Neuron (in vitro differentiated cells): Measurements from ENCODE around the gene MGST1.

Experiments used
- H2AFZ ChIP-seq: one replicate; pipeline ENCODE4 v1.6.1; 2013; ENCODE audit warnings: low read depth, mild to moderate bottlenecking, inconsistent platforms, low read length, moderate library complexity
- H3K27me3 ChIP-seq: one replicate; pipeline ENCODE4 v1.6.1; 2013; ENCODE audit warnings: low read length; ENCODE audit not compliant: insufficient read depth
- H3K36me3 ChIP-seq: one replicate; pipeline ENCODE4 v1.6.1; 2013; ENCODE audit warnings: low read length; ENCODE audit not compliant: insufficient read depth
- H3K4me1 ChIP-seq: one replicate; pipeline ENCODE4 v1.6.1; 2013; ENCODE audit warnings: low read length; ENCODE audit not compliant: insufficient read depth
- H3K4me3 ChIP-seq: 2 replicates; pipeline ENCODE4 v1.5.1; 2013; ENCODE audit warnings: mild to moderate bottlenecking, low read length, moderate library complexity
- H3K9me3 ChIP-seq: one replicate; pipeline ENCODE4 v1.6.1; 2013; ENCODE audit warnings: low read length

Gene MGST1, protein sequence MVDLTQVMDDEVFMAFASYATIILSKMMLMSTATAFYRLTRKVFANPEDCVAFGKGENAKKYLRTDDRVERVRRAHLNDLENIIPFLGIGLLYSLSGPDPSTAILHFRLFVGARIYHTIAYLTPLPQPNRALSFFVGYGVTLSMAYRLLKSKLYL

DNA sequence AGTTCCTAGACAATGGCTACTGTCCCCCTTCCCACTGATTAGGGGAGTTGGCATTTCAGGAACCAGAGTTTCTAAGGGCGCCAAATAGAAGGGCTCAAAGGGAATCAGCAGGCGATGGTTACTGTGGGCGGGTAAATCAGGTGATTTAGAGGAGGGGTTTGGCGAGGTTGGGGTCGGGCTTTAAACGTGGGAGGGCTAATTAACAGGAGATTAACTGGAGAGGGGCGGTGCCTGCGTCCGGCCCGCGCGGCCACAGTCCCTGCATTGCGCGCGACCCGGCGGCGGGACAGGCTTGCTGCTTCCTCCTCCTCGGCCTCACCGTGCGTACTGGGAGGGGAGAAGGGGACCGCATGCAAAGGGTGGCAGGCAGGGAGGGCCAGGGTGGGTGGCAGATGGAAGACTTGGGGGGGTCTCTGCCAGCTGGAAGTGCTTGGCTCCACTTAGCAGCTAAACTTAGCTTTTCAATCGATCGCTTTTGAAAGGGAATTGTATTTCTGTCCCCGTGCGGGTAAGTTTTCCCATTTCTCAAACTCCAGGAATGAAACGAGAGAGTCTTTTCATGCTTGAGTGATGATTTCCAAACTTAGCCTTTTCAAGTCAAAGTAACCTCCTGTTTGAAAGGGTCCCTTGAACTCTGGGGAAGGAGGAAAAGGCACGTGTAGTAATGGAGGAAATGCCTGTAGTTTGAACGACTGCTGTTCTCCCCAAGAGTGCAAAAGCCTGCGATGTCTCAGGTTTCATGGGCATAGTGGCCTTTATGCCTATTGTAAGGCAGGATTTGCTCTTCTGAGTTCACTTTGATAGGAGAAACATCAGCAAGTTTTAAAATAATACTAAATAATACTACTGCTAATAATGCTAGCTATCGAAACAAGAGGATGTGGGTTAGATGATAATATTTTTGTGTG lies at the start of gene MGST1:
Gene MGST1, plus strand, starts transcription at position 255 of the 908 bp plus-strand sequence. CDS start 6,608 bp downstream, outside the sequence.
- Histone ChIP-seq H3K27me3 (no peaks in the 10 kb centered on the region), H3K4me1 (peaks cover 28% of the 10 kb centered on the region), H2AFZ (peak within 1 kb of the TSS; percentile 65), H3K36me3 (no peaks in the 10 kb centered on the region), H3K9me3 (no peaks in the 10 kb centered on the region), H3K4me3 (peak within 1 kb of the TSS; percentile 52)

DNA sequence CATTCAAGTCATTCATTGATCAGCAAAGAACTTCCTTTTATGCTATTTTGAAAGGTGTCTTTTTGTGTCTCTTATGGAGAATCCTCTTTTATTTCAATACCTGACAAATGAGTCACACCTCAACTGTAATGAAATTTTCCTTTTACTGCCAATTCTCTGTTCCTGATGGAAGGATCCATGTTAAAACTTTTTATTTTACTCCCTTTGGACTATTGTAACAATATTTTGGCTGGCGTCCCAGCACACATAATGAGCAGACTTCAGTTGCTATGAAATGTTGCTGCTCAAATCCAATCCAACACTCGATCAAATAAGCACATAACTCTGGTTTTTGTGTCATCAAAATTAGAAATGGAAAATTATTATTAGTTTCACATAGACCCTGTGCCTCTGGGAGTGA lies 48.0 kb upstream of the MGST1 start:
- H2AFZ ChIP-seq, result no peak overlapping the region
- H3K27me3 ChIP-seq, result no peaks in the 10 kb centered on the region
- H3K36me3 ChIP-seq, result no peaks in the 10 kb centered on the region
- no peak overlapping the region for H3K4me3 ChIP-seq
- H3K4me1 ChIP-seq, result no peaks in the 10 kb centered on the region
- H3K9me3 ChIP-seq, result no peaks in the 10 kb centered on the region

DNA sequence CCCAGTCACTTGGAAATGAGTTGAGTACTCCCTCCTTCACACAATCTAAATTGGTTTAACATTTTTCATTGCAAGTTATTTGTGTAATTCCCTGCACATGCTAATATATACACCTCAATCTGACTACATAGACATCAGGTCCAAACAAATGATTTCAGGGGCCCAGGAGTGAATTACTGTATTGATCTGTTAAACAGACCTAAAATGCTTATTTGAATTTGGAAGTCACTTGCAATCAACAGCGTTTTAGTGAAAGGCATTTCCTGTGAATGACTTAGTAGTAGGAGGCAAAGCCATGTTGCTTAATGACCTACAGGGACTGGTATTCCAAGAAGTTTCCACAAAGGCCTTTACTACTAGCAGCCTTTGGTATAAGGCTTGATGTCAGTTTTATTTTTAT lies 47.3 kb upstream of the MGST1 start:
- H3K4me1 ChIP-seq, result no peaks in the 10 kb centered on the region
- no peak overlapping the region for H3K4me3 ChIP-seq
- H3K36me3 ChIP-seq, result no peaks in the 10 kb centered on the region
- H3K27me3 ChIP-seq, result no peaks in the 10 kb centered on the region
- H2AFZ ChIP-seq, result no peak overlapping the region
- no peaks in the 10 kb centered on the region for H3K9me3 ChIP-seq

DNA sequence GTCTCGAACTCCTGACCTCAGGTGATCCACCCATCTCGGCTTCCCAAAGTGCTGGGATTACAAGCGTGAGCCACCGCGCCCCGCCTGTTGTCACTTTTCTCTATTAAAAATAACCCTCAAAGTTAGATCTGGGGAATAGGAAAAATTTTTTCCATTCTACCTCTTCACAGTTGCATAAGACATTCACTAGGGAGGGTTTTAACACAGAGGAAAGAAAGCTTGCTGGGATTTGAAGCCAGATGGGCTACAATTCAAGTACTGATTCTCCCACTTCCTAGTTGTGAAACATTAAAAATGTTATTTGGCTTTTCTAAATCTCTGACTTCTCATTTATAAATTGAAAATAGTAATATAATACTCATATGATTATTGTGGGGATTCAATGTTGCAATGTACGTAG lies 46.7 kb upstream of the MGST1 start:
- Histone ChIP-seq H3K36me3 (no peaks in the 10 kb centered on the region), H3K4me1 (no peaks in the 10 kb centered on the region), H2AFZ (no peak overlapping the region), H3K4me3 (no peak overlapping the region), H3K9me3 (no peaks in the 10 kb centered on the region), H3K27me3 (no peaks in the 10 kb centered on the region)

DNA sequence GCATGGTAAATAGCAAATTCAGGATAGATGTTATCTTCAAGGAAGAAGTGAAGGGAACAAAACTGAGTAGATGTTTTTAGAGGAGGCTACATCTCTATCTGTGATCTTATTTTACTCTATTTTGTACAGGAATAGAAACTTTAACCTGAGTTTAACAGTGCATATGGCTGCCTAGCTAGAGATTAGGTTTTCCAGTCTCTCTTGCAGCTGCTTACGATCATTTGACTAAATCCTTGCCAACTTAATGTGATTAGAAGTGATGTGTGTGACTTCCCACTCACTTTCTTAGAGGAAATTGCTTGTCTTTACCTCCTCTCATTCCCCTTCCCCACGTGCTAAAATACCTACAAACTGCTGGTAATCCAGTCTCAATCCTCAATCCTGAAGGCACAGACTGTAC lies 43.5 kb upstream of the MGST1 start:
- Histone ChIP-seq H3K36me3 (no peaks in the 10 kb centered on the region), H3K4me3 (no peak overlapping the region), H3K9me3 (no peaks in the 10 kb centered on the region), H3K27me3 (no peaks in the 10 kb centered on the region), H3K4me1 (no peaks in the 10 kb centered on the region), H2AFZ (no peak overlapping the region)

DNA sequence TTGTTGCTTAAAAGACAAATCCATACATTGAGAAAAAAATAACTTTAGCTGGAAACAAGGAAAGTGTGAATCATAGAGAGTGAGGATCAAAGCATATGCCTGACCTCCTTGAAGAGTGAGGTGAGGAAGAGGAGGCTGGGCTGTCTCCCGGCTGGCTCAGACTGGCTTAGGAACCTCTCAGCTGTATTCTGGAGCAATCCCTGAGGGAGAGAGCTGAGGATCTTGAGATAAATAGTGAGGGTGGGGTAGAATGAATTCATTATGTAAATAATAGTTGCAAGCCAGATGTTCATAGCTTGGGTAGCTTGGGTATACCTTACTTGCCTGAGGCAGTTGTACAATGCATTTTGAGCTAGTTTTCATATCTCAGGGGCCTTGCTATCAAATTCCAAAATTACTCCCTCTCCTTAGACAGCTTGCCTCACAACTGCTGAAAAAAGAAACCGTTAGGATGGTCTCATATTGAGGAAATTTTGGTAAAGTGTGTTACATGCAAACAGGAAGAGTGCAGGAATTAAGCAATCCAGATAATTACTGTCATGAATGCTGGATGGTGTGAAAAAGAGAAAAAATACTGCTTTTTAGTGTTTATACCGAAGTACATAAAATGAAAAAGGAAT lies 39.5 kb upstream of the MGST1 start:
- H3K4me3 ChIP-seq, result no peak overlapping the region
- no peaks in the 10 kb centered on the region for H3K36me3 ChIP-seq
- H3K4me1 ChIP-seq, result no peaks in the 10 kb centered on the region
- H3K27me3 ChIP-seq, result no peaks in the 10 kb centered on the region
- H2AFZ ChIP-seq, result no peak overlapping the region
- no peaks in the 10 kb centered on the region for H3K9me3 ChIP-seq

DNA sequence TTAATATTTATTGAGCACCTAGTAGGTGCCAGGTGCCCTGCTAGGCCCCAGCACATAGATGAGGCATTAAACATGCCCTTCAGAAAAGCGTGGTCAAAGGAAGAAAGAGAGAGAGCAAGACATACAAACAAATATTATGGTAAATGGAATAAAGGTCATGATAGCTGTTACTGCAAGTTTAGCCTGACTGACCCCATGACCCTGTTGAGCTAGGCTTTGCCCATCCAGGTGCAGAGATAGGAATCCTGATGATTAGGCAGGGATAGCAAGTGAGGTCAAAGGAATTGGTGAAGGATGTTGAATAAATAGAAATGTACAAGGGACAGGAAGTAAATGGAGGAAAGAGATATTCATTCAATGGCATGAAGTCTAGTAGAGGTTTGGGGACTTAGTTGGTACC lies 36.5 kb upstream of the MGST1 start:
- Histone ChIP-seq H3K4me3 (no peak overlapping the region), H3K4me1 (no peaks in the 10 kb centered on the region), H2AFZ (no peak overlapping the region), H3K9me3 (no peaks in the 10 kb centered on the region), H3K27me3 (no peaks in the 10 kb centered on the region), H3K36me3 (no peaks in the 10 kb centered on the region)

DNA sequence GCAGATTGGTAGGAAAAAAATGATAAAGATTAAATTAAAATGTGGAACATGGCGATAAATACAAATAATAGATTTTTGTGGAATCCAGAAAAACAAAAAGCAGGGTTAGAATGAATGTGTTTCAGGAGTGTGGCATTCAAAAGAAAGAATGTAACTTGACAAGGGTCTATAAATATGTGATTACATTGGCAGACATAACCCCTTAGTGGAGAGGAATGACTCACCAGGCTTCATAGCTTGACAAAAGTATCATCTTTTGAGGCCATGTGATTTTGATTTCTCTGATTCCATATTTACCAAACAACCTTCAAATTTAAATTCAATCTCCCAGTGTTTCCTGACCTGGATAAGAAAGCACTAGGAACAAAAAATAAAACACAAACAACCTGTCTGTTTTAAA lies 24.4 kb upstream of the MGST1 start:
- Histone ChIP-seq H2AFZ (no peak overlapping the region), H3K27me3 (no peaks in the 10 kb centered on the region), H3K4me3 (no peak overlapping the region), H3K4me1 (no peaks in the 10 kb centered on the region), H3K9me3 (no peaks in the 10 kb centered on the region), H3K36me3 (no peaks in the 10 kb centered on the region)

DNA sequence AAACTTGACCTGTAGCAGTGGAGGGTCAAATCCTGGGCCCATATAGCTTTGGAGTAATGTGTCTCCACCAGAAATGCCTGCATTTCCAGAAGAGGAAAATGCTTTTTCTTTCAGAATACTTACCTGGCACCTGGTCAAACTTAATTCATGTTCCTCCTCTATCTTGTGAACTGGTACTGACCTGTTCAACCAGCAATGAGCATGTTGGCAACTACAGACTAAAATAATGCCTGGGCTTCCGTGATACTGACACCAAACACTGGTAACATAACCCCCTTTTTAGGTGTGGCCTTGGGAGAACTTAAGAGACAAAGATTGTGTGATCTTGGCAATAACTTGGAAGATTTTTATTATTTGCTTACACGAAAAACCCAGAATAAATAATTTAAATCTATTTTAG lies 23.8 kb upstream of the MGST1 start:
- Histone ChIP-seq H2AFZ (no peak overlapping the region), H3K27me3 (no peaks in the 10 kb centered on the region), H3K4me3 (no peak overlapping the region), H3K4me1 (no peaks in the 10 kb centered on the region), H3K36me3 (no peaks in the 10 kb centered on the region), H3K9me3 (no peaks in the 10 kb centered on the region)

DNA sequence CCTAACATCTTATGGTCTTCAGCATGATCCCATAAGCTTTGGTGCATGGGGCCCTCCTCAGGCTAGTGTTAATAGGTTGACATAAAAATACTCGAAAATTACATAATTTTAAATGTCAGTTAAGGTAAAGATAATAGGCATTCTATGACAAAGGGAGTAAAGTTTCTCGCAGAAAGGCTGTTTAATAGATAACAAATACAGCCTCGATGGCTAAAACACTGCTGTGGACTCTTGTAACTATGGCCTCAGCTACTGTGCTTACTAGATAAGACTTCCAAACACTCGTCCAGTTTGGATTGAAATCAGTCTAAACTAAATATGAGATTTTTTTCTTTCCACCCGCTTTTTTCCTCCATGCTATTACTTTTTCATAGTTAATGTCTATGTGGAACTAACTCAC lies 23.2 kb upstream of the MGST1 start:
- Histone ChIP-seq H3K36me3 (no peaks in the 10 kb centered on the region), H2AFZ (no peak overlapping the region), H3K27me3 (no peaks in the 10 kb centered on the region), H3K4me1 (no peaks in the 10 kb centered on the region), H3K9me3 (no peaks in the 10 kb centered on the region), H3K4me3 (no peak overlapping the region)

DNA sequence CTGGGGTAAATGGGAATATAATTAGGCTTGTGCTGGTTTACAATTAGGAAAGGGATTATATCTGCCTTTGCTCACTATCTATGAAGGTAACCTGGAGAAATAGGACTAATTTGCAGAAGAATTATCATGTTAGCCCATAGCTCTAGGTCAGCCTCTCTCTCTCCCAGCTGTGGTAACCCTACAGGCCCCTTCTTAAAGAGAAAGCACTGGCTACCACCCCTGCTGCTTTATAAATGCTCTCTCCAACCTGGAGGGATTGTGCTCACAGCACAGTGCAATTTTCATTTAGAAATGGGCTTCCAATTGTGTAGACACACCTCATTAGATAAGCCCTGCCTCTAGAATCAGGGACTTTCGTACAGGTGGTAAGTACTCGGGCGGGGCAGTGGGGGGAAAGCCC lies 22.7 kb upstream of the MGST1 start:
- Histone ChIP-seq H2AFZ (no peak overlapping the region), H3K4me3 (no peak overlapping the region), H3K27me3 (no peaks in the 10 kb centered on the region), H3K36me3 (no peaks in the 10 kb centered on the region), H3K4me1 (no peaks in the 10 kb centered on the region), H3K9me3 (no peaks in the 10 kb centered on the region)

DNA sequence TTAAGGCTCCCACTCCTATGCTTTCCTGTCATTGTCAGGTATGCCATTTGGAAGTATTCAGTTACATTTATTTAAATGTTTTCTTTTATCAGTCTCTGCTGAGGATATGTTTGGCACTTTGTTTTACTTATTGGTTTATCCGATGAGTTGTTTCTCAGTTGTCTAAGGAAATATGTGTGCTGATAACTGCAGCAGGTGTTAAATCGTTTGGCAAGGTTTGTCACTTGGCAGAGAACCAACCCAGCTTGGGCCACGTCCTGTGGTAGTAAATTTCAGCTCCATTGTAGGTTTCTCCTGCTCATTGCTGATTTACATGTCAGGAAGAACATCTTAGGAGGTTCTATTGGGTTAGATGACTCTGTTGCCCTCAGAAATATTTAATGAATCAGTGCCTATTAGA lies 22.0 kb upstream of the MGST1 start:
- H2AFZ ChIP-seq, result no peak overlapping the region
- H3K36me3 ChIP-seq, result no peaks in the 10 kb centered on the region
- H3K4me3 ChIP-seq, result no peak overlapping the region
- H3K27me3 ChIP-seq, result no peaks in the 10 kb centered on the region
- no peaks in the 10 kb centered on the region for H3K4me1 ChIP-seq
- no peaks in the 10 kb centered on the region for H3K9me3 ChIP-seq

DNA sequence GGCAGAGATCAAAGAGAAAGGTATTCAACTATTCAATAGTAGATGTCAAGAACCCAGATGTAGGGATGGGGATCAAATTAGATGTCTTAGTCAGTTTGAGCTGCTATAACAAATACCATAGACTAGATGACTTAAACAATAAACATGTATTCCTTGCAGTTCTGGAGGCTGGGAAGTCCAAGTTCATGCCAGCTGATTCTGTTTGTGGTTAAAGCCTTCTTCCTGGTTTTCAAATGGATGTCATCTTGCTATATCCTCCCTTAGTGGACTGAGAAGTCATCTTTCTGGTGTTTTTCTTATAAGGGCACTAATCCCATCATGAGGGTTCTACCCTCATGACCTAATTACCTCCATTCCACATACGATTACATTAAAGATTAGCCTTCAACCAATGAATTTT lies 19.5 kb upstream of the MGST1 start:
- Histone ChIP-seq H3K9me3 (no peaks in the 10 kb centered on the region), H3K27me3 (no peaks in the 10 kb centered on the region), H3K4me3 (no peak overlapping the region), H3K36me3 (no peaks in the 10 kb centered on the region), H3K4me1 (no peaks in the 10 kb centered on the region), H2AFZ (no peak overlapping the region)
